Activated naive CD8-positive, alpha-beta T cell (primary cell): ENCODE data around the gene HNRNPA0.
"Not testable (repeated sequence)": the region's sequence is repeated elsewhere in the genome, so short reads cannot be mapped to it uniquely, and the experiment has no call there.

Source experiments
- H3K27ac Mint-ChIP-seq: one replicate; pipeline ENCODE4 v1.8.0; 2021; ENCODE audit warnings: mixed read lengths
- H3K27me3 Mint-ChIP-seq: one replicate; pipeline ENCODE4 v1.8.0; 2021; ENCODE audit warnings: mixed read lengths
- H3K36me3 Mint-ChIP-seq: one replicate; pipeline ENCODE4 v1.8.0; 2021; ENCODE audit warnings: mixed read lengths
- H3K4me1 Mint-ChIP-seq: one replicate; pipeline ENCODE4 v1.8.0; 2021; ENCODE audit warnings: low read depth, mixed read lengths
- H3K4me3 Mint-ChIP-seq: one replicate; pipeline ENCODE4 v1.8.0; 2021; ENCODE audit warnings: mild to moderate bottlenecking, mixed read lengths
- H3K9me3 Mint-ChIP-seq: one replicate; pipeline ENCODE4 v1.8.0; 2021; ENCODE audit warnings: low read depth, mixed read lengths

Gene HNRNPA0

GRCh38 chr5:137754188-137754960 is at the start of gene HNRNPA0:
Gene HNRNPA0 (minus strand): TSS chr5:137754363. CDS start chr5:137754066, 297 bp downstream.
- no peaks in the 10 kb centered on the region for H3K27me3 Mint-ChIP-seq
- H3K4me1 Mint-ChIP-seq, result peaks cover 30% of the 10 kb centered on the region
- peak within 1 kb of the TSS; percentile 98 for H3K4me3 Mint-ChIP-seq
- peaks cover 17% of the 10 kb centered on the region for H3K36me3 Mint-ChIP-seq
- no peaks in the 10 kb centered on the region for H3K9me3 Mint-ChIP-seq
- peak within 1 kb of the TSS; percentile 100 for H3K27ac Mint-ChIP-seq

- Mint-ChIP-seq H3K9me3 (no peaks in the 10 kb centered on the region), H3K27me3 (no peaks in the 10 kb centered on the region), H3K4me1 (no peaks in the 10 kb centered on the region), H3K4me3 (no peak overlapping the region), H3K36me3 (no peaks in the 10 kb centered on the region), H3K27ac (no peak overlapping the region)
Measured at GRCh38 chr5:137802282-137803210, 48.4 kb upstream of the HNRNPA0 start.

- no peaks in the 10 kb centered on the region for H3K27me3 Mint-ChIP-seq
- no peaks in the 10 kb centered on the region for H3K4me1 Mint-ChIP-seq
- no peaks in the 10 kb centered on the region for H3K9me3 Mint-ChIP-seq
- H3K36me3 Mint-ChIP-seq, result no peaks in the 10 kb centered on the region
- no peak overlapping the region for H3K27ac Mint-ChIP-seq
- H3K4me3 Mint-ChIP-seq, result no peak overlapping the region
Measured at GRCh38 chr5:137800700-137801411, 46.7 kb upstream of the HNRNPA0 start.

- H3K4me3 Mint-ChIP-seq, result no peak overlapping the region
- H3K27ac Mint-ChIP-seq, result no peak overlapping the region
- H3K9me3 Mint-ChIP-seq, result no peaks in the 10 kb centered on the region
- H3K27me3 Mint-ChIP-seq, result no peaks in the 10 kb centered on the region
- no peaks in the 10 kb centered on the region for H3K36me3 Mint-ChIP-seq
- H3K4me1 Mint-ChIP-seq, result no peaks in the 10 kb centered on the region
Measured at GRCh38 chr5:137796279-137796678, 42.1 kb upstream of the HNRNPA0 start.

- Mint-ChIP-seq H3K9me3 (no peaks in the 10 kb centered on the region), H3K27ac (no peak overlapping the region), H3K4me1 (no peaks in the 10 kb centered on the region), H3K4me3 (no peak overlapping the region), H3K36me3 (no peaks in the 10 kb centered on the region), H3K27me3 (no peaks in the 10 kb centered on the region)
Measured at GRCh38 chr5:137794863-137795262, 40.7 kb upstream of the HNRNPA0 start.

GRCh38 chr5:137792303-137792702 is 38.1 kb upstream of the HNRNPA0 start:
- no peaks in the 10 kb centered on the region for H3K9me3 Mint-ChIP-seq
- no peaks in the 10 kb centered on the region for H3K27me3 Mint-ChIP-seq
- no peaks in the 10 kb centered on the region for H3K36me3 Mint-ChIP-seq
- no peak overlapping the region for H3K4me3 Mint-ChIP-seq
- H3K27ac Mint-ChIP-seq, result no peak overlapping the region
- H3K4me1 Mint-ChIP-seq, result no peaks in the 10 kb centered on the region

GRCh38 chr5:137791799-137792198 is 37.6 kb upstream of the HNRNPA0 start:
- Mint-ChIP-seq H3K27me3 (no peaks in the 10 kb centered on the region), H3K36me3 (no peaks in the 10 kb centered on the region)

GRCh38 chr5:137791387-137791786 is 37.2 kb upstream of the HNRNPA0 start:
- H3K4me3 Mint-ChIP-seq, result no peak overlapping the region

More at GRCh38 chr5:137791799-137792198, 37.6 kb upstream of the HNRNPA0 start:
- no peak overlapping the region for H3K27ac Mint-ChIP-seq
- H3K4me3 Mint-ChIP-seq, result no peak overlapping the region
- H3K9me3 Mint-ChIP-seq, result no peaks in the 10 kb centered on the region
- no peaks in the 10 kb centered on the region for H3K4me1 Mint-ChIP-seq

GRCh38 chr5:137788560-137788959 is 34.4 kb upstream of the HNRNPA0 start:
- H3K27ac Mint-ChIP-seq, H3K4me3 Mint-ChIP-seq, H3K9me3 Mint-ChIP-seq, H3K4me1 Mint-ChIP-seq, H3K27me3 Mint-ChIP-seq: not testable (repeated sequence)
- H3K36me3 Mint-ChIP-seq, result peaks cover 10% of the 10 kb centered on the region

More at GRCh38 chr5:137791387-137791786, 37.2 kb upstream of the HNRNPA0 start:
- no peaks in the 10 kb centered on the region for H3K4me1 Mint-ChIP-seq
- no peaks in the 10 kb centered on the region for H3K36me3 Mint-ChIP-seq
- H3K27me3 Mint-ChIP-seq, result no peaks in the 10 kb centered on the region
- no peak overlapping the region for H3K27ac Mint-ChIP-seq
- H3K9me3 Mint-ChIP-seq, result no peaks in the 10 kb centered on the region

- no peaks in the 10 kb centered on the region for H3K9me3 Mint-ChIP-seq
- H3K27ac Mint-ChIP-seq, result no peak overlapping the region
- no peaks in the 10 kb centered on the region for H3K27me3 Mint-ChIP-seq
- H3K4me1 Mint-ChIP-seq, result no peaks in the 10 kb centered on the region
- peaks cover 10% of the 10 kb centered on the region for H3K36me3 Mint-ChIP-seq
- no peak overlapping the region for H3K4me3 Mint-ChIP-seq
Measured at GRCh38 chr5:137782984-137783536, 28.9 kb upstream of the HNRNPA0 start.

GRCh38 chr5:137782055-137782454 is 27.9 kb upstream of the HNRNPA0 start:
- Mint-ChIP-seq H3K27me3 (no peaks in the 10 kb centered on the region), H3K4me1 (no peaks in the 10 kb centered on the region), H3K36me3 (peaks cover 10% of the 10 kb centered on the region), H3K4me3 (no peak overlapping the region), H3K27ac (no peak overlapping the region), H3K9me3 (no peaks in the 10 kb centered on the region)

GRCh38 chr5:137778772-137779564 is 24.8 kb upstream of the HNRNPA0 start:
- Mint-ChIP-seq H3K27ac (no peak overlapping the region), H3K4me1 (no peaks in the 10 kb centered on the region), H3K9me3 (no peaks in the 10 kb centered on the region), H3K36me3 (peaks cover 6% of the 10 kb centered on the region), H3K4me3 (no peak overlapping the region), H3K27me3 (no peaks in the 10 kb centered on the region)

- not testable (repeated sequence) for H3K27me3 Mint-ChIP-seq, H3K4me3 Mint-ChIP-seq, H3K4me1 Mint-ChIP-seq, H3K27ac Mint-ChIP-seq
- H3K36me3 Mint-ChIP-seq, result peaks cover 33% of the 10 kb centered on the region
- H3K9me3 Mint-ChIP-seq, result peaks cover 14% of the 10 kb centered on the region
Measured at GRCh38 chr5:137767937-137768336, 13.8 kb upstream of the HNRNPA0 start.

- Mint-ChIP-seq H3K36me3 (peaks cover 10% of the 10 kb centered on the region), H3K4me3 (no peak overlapping the region), H3K4me1 (no peaks in the 10 kb centered on the region), H3K27me3 (no peaks in the 10 kb centered on the region), H3K9me3 (no peaks in the 10 kb centered on the region), H3K27ac (no peak overlapping the region)
Measured at GRCh38 chr5:137761566-137761965, 7.4 kb upstream of the HNRNPA0 start.
